Activated CD8-positive, alpha-beta memory T cell treated with anti-CD3 and anti-CD28 coated beads, Interleukin-2, amount 50 U/mL, for 24 hours (primary cell): Measurements from ENCODE around the gene HSD3B1.
"Not testable (repeated sequence)": the region's sequence is repeated elsewhere in the genome, so short reads cannot be mapped to it uniquely, and the experiment has no call there.

Experiments
- DNase-seq: peaks from one replicate; pipeline ENCODE4 v3.0.0-alpha.2; 2020; ENCODE audit errors: extremely low read depth

HSD3B1 gene

GRCh38 chr1:119553302-119554071 lies 46.5 kb downstream of the HSD3B1 start:
- not testable (repeated sequence) for DNase-seq

GRCh38 chr1:119554183-119554582 lies 47.2 kb downstream of the HSD3B1 start:
- DNase-seq = no peak

GRCh38 chr1:119556423-119556822 lies 49.4 kb downstream of the HSD3B1 start:
- no peak for DNase-seq

- not testable (repeated sequence) for DNase-seq
Measured at GRCh38 chr1:119560402-119560801, 53.4 kb downstream of the HSD3B1 start.

- DNase-seq = no peak
Measured at GRCh38 chr1:119564548-119564947, 57.5 kb downstream of the HSD3B1 start.
